Liver (tissue), 9 donors: ENCODE results near the gene EIF2A. TPM values are rescaled to one million over a fixed set of nuclear protein-coding genes. Genes with fewer than 3 reads are reported as not detected.

ENCODE experiments used
- DNase-seq: peaks from one replicate; pipeline ENCODE4 v3.0.0-alpha.2; 2017; ENCODE audit warnings: low spot score
- H3K27ac ChIP-seq, 2 donors: one replicate each; pipeline ENCODE4 v1.7.0; 2013; ENCODE audit warnings: inconsistent platforms in 2 of 2, low read length in 2 of 2, control low read depth in 1 of 2, low read depth in 1 of 2, mild to moderate bottlenecking in 1 of 2
- H3K27me3 ChIP-seq, 4 donors: one replicate each; pipeline versions ENCODE4 v1.6.1 to v1.7.0; 2013; ENCODE audit warnings: low read length in 3 of 4, inconsistent platforms in 1 of 4, mild to moderate bottlenecking in 1 of 4, moderate library complexity in 1 of 4; ENCODE audit not compliant: control insufficient read depth in 4 of 4, insufficient read depth in 4 of 4
- H3K36me3 ChIP-seq, 4 donors: one replicate each; pipeline versions ENCODE4 v1.6.1 to v1.7.0; 2013; ENCODE audit warnings: low read length in 3 of 4, mild to moderate bottlenecking in 3 of 4, low read depth in 1 of 4, moderate library complexity in 1 of 4; ENCODE audit not compliant: control insufficient read depth in 4 of 4, insufficient read depth in 3 of 4
- H3K4me1 ChIP-seq, 4 donors: one replicate each; pipeline versions ENCODE4 v1.6.1 to v1.7.0; 2013; ENCODE audit warnings: low read length in 3 of 4, mild to moderate bottlenecking in 3 of 4, moderate library complexity in 1 of 4; ENCODE audit not compliant: control insufficient read depth in 4 of 4, insufficient read depth in 4 of 4
- H3K4me3 ChIP-seq, 3 donors: one replicate each; pipeline versions ENCODE4 v1.6.1 to v1.7.0; 2013; ENCODE audit warnings: low read length in 3 of 3, control low read depth in 1 of 3, low read depth in 1 of 3, mild to moderate bottlenecking in 1 of 3
- H3K9ac ChIP-seq, 2 donors: one replicate each; pipeline ENCODE4 v1.7.0; 2013; ENCODE audit warnings: low read length in 2 of 2, mild to moderate bottlenecking in 2 of 2, moderate library complexity in 2 of 2, control low read depth in 1 of 2, low read depth in 1 of 2
- H3K9me3 ChIP-seq, 4 donors: one replicate each; pipeline versions ENCODE4 v1.6.1 to v1.7.0; 2013; ENCODE audit warnings: low read length in 3 of 4; ENCODE audit not compliant: control insufficient read depth in 4 of 4
- ATF3 ChIP-seq: IDR thresholded peaks from 2 replicates; pipeline ENCODE4 v1.6.1; 2016; ENCODE audit warnings: antibody characterized with exemption
- CTCF ChIP-seq: fragments of 150-350 bp; IDR thresholded peaks from 2 replicates; pipeline ENCODE4 v1.5.1; 2017; ENCODE audit warnings: improper control_type of control experiment, low read depth, low read length; ENCODE audit not compliant: missing input control
- EGR1 ChIP-seq, 2 donors: IDR thresholded peaks; 2 replicates each; pipeline ENCODE4 v1.6.1; 2016 to 2018; ENCODE audit warnings: antibody characterized with exemption in 2 of 2, low read depth in 2 of 2
- FOXA1 ChIP-seq: IDR thresholded peaks from 2 replicates; pipeline ENCODE4 v1.6.1; 2016; ENCODE audit warnings: antibody characterized with exemption
- FOXA2 ChIP-seq: IDR thresholded peaks from 2 replicates; pipeline ENCODE4 v1.6.1; 2016; ENCODE audit warnings: antibody characterized with exemption
- GABPA ChIP-seq, 2 donors: IDR thresholded peaks in 1 of 2; conservative IDR thresholded peaks in 1 of 2; 2 replicates each; pipeline ENCODE4 v1.6.1; 2016; ENCODE audit warnings: antibody characterized with exemption in 2 of 2, mild to moderate bottlenecking in 1 of 2, moderate library complexity in 1 of 2
- HNF4A ChIP-seq, 2 donors: conservative IDR thresholded peaks; 2 replicates each; pipeline ENCODE4 v1.6.1; 2016; ENCODE audit warnings: antibody characterized with exemption in 2 of 2, mild to moderate bottlenecking in 2 of 2
- HNF4G ChIP-seq: IDR thresholded peaks from 2 replicates; pipeline ENCODE4 v1.6.1; 2016; ENCODE audit warnings: antibody characterized with exemption
- JUND ChIP-seq, 2 donors: IDR thresholded peaks; 2 replicates each; pipeline ENCODE4 v1.6.1; 2016; ENCODE audit warnings: antibody characterized with exemption in 2 of 2
- MAX ChIP-seq: IDR thresholded peaks from 2 replicates; pipeline ENCODE4 v1.6.1; 2016; ENCODE audit warnings: antibody characterized with exemption
- NR2F2 ChIP-seq: IDR thresholded peaks from 2 replicates; pipeline ENCODE4 v1.6.1; 2016; ENCODE audit warnings: antibody characterized with exemption
- RAD21 ChIP-seq, 2 donors: IDR thresholded peaks; 2 replicates each; pipeline ENCODE4 v1.6.1; 2016; ENCODE audit warnings: antibody characterized with exemption in 2 of 2, mild to moderate bottlenecking in 2 of 2
- REST ChIP-seq: IDR thresholded peaks from 2 replicates; pipeline ENCODE4 v1.6.1; 2016; ENCODE audit warnings: antibody characterized with exemption, mild to moderate bottlenecking
- RXRA ChIP-seq, 2 donors: IDR thresholded peaks; 2 replicates each; pipeline ENCODE4 v1.6.1; 2017 to 2018; ENCODE audit warnings: antibody characterized with exemption in 2 of 2, mild to moderate bottlenecking in 1 of 2
- SP1 ChIP-seq: IDR thresholded peaks from 2 replicates; pipeline ENCODE4 v1.6.1; 2018; ENCODE audit warnings: antibody characterized with exemption, mild to moderate bottlenecking
- TAF1 ChIP-seq: conservative IDR thresholded peaks from 2 replicates; pipeline ENCODE4 v1.6.1; 2016; ENCODE audit warnings: antibody characterized with exemption, mild to moderate bottlenecking
- YY1 ChIP-seq: IDR thresholded peaks from 2 replicates; pipeline ENCODE4 v1.6.1; 2016; ENCODE audit warnings: antibody characterized with exemption, mild to moderate bottlenecking
- ZBTB33 ChIP-seq: IDR thresholded peaks from 2 replicates; pipeline ENCODE4 v1.6.1; 2016; ENCODE audit warnings: antibody characterized with exemption
- WGBS: extraction: QIAGEN DNeasy Blood & Tissue Kit; methylation state at CpG from one replicate; pipeline ENCODE4 v1.1.7; 2013; 5-methylcytosine and 5-hydroxymethylcytosine counted together
- polyA plus RNA-seq, 2 donors: library from polyadenylated mRNA; stranded (reverse) in 1 of 2; unstranded in 1 of 2; fragments of 200-250 nt in 1 of 2; fragments of >200 nt in 1 of 2; fragmentation: Nextera tagmentation in 1 of 2; extraction: Ambion mirVana in 1 of 2; gene quantifications; one replicate each; pipeline versions ENCODE4 v1.2.1 to v1.2.3, GENCODE V29; 2013 to 2015
- total RNA-seq, 2 donors: library from RNA; depleted of rRNA; stranded (reverse); fragments of >200 nt; gene quantifications; one replicate each; pipeline ENCODE4 v1.2.3, GENCODE V29; 2014
- donor health status: healthy.
- donor health status: healthy.
- donor health status: healthy.
- donor health status: healthy.
- donor health status: healthy.

EIF2A gene
- total and polyA plus RNA-seq, 4 donors = 23.6 to 104 (median 47.2) TPM

GRCh38 chr3:150520408-150520807 is 26.2 kb upstream of the EIF2A start:
- H3K9me3 ChIP-seq = no peaks in the 10 kb centered on the region
- WGBS = 74% methylated on average over 24 of the region's 24 CpGs
- no peak for TF ChIP-seq FOXA1
- no peak for TF ChIP-seq MAX
- no peak for TF ChIP-seq TAF1
- no peak for TF ChIP-seq HNF4A (conservative IDR thresholded peaks at IDR 0.05)
- no peak for TF ChIP-seq EGR1 (IDR thresholded peaks at IDR 0.05; ENCODE audit: low read depth in 2 of 2)
- TF ChIP-seq CTCF = no peak
- no peak for TF ChIP-seq RAD21 (IDR thresholded peaks at IDR 0.05)
- no peak for TF ChIP-seq NR2F2
- TF ChIP-seq ATF3 = no peak
- TF ChIP-seq FOXA2 = no peak
- TF ChIP-seq RXRA (IDR thresholded peaks at IDR 0.05) = no peak
- no peak for TF ChIP-seq GABPA (IDR thresholded peaks at IDR 0.05 in 1 of 2, conservative IDR thresholded peaks at IDR 0.05 in 1 of 2)
- TF ChIP-seq HNF4G = no peak
- no peak for TF ChIP-seq JUND (IDR thresholded peaks at IDR 0.05)
- TF ChIP-seq YY1 = no peak
- no peak for TF ChIP-seq REST
- no peak for TF ChIP-seq SP1
- TF ChIP-seq ZBTB33 = no peak

GRCh38 chr3:150521463-150521862 is 25.1 kb upstream of the EIF2A start:
- H3K27me3 ChIP-seq = no peaks in the 10 kb centered on the region
- WGBS = 85% methylated on average over 2 of the region's 2 CpGs
- H3K4me1 ChIP-seq = no peaks in the 10 kb centered on the region
- no peak overlapping the region for H3K4me3 ChIP-seq
- H3K9me3 ChIP-seq = no peaks in the 10 kb centered on the region
- no peak overlapping the region for H3K27ac ChIP-seq
- no peak for DNase-seq
- TF ChIP-seq CTCF = no peak
- TF ChIP-seq REST = no peak
- no peak for TF ChIP-seq JUND (IDR thresholded peaks at IDR 0.05)
- TF ChIP-seq RXRA (IDR thresholded peaks at IDR 0.05) = no peak
- no peak for TF ChIP-seq RAD21 (IDR thresholded peaks at IDR 0.05)
- no peak for TF ChIP-seq EGR1 (IDR thresholded peaks at IDR 0.05; ENCODE audit: low read depth in 2 of 2)
- no peaks in the 10 kb centered on the region for H3K36me3 ChIP-seq
- no peak overlapping the region for H3K9ac ChIP-seq

More at GRCh38 chr3:150520408-150520807, 26.2 kb upstream of the EIF2A start:
- peaks cover 0 to 3% (median 0%) of the 10 kb centered on the region in 4 donors for H3K4me1 ChIP-seq
- H3K27ac ChIP-seq = no peak overlapping the region
- DNase-seq = no peak
- H3K4me3 ChIP-seq = no peak overlapping the region
- H3K27me3 ChIP-seq = no peaks in the 10 kb centered on the region
- no peak overlapping the region for H3K9ac ChIP-seq
- no peaks in the 10 kb centered on the region for H3K36me3 ChIP-seq
